HG03457 (cell line): Measurements from ENCODE around the gene PDGFC.

ENCODE experiments used
- ATAC-seq: cut with Tn5 transposase; IDR thresholded peaks from one replicate; pipeline ENCODE4 v1.9.1; 2021; ENCODE audit warnings: moderate number of reproducible peaks; ENCODE audit not compliant: unreplicated experiment

Gene PDGFC

GRCh38 chr4:156838761-156839160 is 132.8 kb downstream of the PDGFC start:
- no peak for ATAC-seq

- no peak for ATAC-seq
These were observed 133.8 kb downstream of the PDGFC start for GRCh38 chr4:156837625-156838345.

GRCh38 chr4:156832886-156833285 is 138.7 kb downstream of the PDGFC start:
- ATAC-seq = no peak

- no peak for ATAC-seq
These were observed 141.2 kb downstream of the PDGFC start for GRCh38 chr4:156830351-156830750.

GRCh38 chr4:156829201-156829873 is 142.3 kb downstream of the PDGFC start:
- no peak for ATAC-seq

DNA sequence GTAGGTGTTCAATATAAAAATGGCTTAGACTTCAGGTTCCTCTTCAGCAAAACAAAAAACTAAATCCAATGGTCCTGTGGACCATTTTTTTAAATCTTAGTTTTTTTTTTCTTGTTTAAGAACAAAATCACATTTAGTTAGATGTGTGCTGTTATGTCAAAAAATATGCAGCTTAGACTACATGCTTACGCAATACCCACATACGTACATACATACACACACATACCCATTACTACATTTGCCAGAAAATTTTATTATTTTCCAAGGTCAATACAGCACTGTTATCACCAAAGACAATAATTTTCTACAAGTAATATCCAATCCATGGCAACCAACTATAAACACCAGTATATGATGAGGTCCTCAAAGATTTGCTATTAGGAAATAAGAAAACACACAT is 144.1 kb downstream of the PDGFC start:
- no peak for ATAC-seq

- no peak for ATAC-seq
These were observed 146.5 kb downstream of the PDGFC start for GRCh38 chr4:156825074-156825473.

- no peak for ATAC-seq
These were observed 147.0 kb downstream of the PDGFC start for GRCh38 chr4:156824451-156825060.

- no peak for ATAC-seq
These were observed 150.7 kb downstream of the PDGFC start for GRCh38 chr4:156820931-156821330.

GRCh38 chr4:156816360-156816755 is 155.2 kb downstream of the PDGFC start:
- ATAC-seq = no peak

GRCh38 chr4:156815717-156816359 is 155.8 kb downstream of the PDGFC start:
- ATAC-seq = no peak

DNA sequence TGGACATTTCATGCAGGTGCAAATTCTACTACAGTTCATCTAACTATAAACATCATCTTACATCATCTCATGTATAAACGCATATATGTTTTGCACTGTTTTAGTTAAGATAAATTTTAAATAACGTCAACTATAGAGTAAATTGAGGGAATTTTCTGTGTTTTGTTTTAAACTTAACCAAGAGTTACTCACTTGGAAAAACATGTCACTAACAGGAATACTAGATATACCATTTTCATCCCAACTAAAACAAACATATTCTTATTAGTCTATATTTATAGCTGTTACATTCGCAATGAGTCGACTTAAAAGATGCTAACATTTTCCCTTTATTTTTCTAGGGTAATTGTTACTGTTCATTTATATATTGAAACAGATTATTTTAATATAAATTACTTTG is 159.6 kb downstream of the PDGFC start:
- no peak for ATAC-seq

DNA sequence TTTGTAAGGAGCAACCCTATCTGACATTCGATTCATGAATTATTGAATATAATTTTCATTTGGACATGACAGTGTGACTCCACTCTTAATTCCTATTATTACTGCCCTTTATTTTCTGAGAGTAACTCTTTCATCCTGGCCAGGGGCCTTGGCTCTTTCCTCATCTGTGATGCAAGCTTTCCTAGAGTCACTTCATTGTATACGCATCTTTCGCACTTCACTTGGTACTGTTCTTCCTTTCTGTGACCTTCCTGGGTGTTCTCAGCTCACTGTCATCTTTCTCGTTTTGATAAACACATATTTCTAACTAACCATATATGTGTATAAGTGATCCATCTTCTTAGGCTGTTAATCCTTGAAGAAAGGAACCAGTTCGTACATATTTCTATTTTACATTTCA is 160.3 kb downstream of the PDGFC start:
- ATAC-seq = no peak

DNA sequence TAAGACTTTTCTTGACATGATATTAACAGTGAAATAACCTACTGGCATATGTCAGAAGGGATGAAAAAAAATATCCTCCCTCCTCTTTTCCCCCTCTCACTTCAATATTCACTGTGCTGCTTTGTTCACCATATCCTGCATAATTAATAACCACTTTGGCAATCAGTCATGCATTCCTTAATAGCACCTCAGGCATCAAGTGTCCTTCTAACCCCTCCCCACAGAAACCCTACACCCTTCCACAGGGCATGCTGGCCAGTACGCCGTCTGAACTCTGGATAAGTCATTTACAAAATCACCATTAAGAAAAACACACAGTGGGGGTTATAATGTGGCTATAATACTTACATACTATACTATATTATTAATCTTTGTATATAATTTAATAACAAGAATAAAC is 165.9 kb downstream of the PDGFC start:
- ATAC-seq = no peak

- no peak for ATAC-seq
These were observed 168.5 kb downstream of the PDGFC start for GRCh38 chr4:156803056-156803455.

- no peak for ATAC-seq
These were observed 171.1 kb downstream of the PDGFC start for GRCh38 chr4:156800463-156800862.

- ATAC-seq = no peak
These were observed 172.4 kb downstream of the PDGFC start for GRCh38 chr4:156799121-156799589.

DNA sequence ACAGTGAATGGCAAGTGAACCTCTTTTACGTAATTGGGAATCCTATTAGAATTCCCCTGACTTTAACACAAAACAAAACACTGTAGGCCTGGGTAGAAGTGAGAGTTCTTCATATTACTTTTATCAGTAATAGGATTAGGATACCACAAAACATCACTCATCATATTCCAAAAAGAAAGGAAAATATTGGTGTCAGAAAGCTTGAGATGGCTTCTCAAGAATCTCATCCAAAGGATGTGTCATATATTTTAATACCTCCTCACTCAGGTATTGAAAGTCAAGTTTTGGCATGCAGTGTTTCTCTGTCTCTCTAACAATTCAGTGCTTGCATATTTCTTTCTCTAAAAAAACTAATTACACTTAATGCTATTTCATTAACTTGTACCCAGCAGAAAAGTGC is 173.2 kb downstream of the PDGFC start:
- no peak for ATAC-seq

- ATAC-seq = no peak
These were observed 174.4 kb downstream of the PDGFC start for GRCh38 chr4:156797206-156797605.

DNA sequence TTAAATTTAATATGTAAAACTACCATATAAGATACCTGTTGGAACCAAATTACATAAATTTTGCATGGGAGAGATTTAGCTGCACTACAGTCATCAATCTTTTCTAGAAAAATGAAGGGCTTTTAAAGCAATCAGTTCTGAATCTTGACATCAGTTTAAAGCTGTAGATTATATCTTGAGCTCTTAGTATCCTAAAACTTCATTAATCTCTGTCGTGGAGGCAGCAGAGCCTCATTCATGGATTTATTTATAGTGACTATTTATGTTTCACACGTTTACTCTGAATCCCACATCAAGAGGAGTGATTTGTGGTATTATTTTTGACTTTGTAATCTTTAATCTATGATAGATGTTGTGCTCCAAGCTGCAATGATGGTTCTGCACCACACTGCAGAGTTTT is 175.9 kb downstream of the PDGFC start:
- ATAC-seq = no peak

GRCh38 chr4:156794863-156795262 is 176.7 kb downstream of the PDGFC start:
- no peak for ATAC-seq
